Kidney (tissue), 14 donors: ENCODE measurements around the gene CADM4. TPM values are rescaled to one million over a fixed set of nuclear protein-coding genes. Genes with fewer than 3 reads are reported as not detected.

Source experiments
- DNase-seq, 5 donors: peaks; one replicate each; pipeline ENCODE4 v3.0.0-alpha.2; 2013 to 2020
- FAIRE-seq: peaks from 2 replicates; lab custom pipeline; 2012; peaks lifted over from hg19 to GRCh38; lab: Jason Lieb, UNC
- H3K27ac ChIP-seq, 2 donors: one replicate each; pipeline ENCODE4 v1.7.0; 2013; ENCODE audit warnings: low read depth in 2 of 2, low read length in 2 of 2, inconsistent platforms in 1 of 2
- H3K27me3 ChIP-seq: one replicate; pipeline ENCODE4 v1.7.1; 2013; ENCODE audit warnings: low read length, inconsistent platforms; ENCODE audit not compliant: control insufficient read depth, insufficient read depth
- H3K36me3 ChIP-seq, 3 donors: one replicate each; pipeline versions ENCODE4 v1.7.0 to v1.7.1; 2013; ENCODE audit warnings: low read length in 3 of 3, control low read depth in 1 of 3, inconsistent platforms in 1 of 3; ENCODE audit not compliant: insufficient read depth in 3 of 3, control insufficient read depth in 2 of 3
- H3K4me1 ChIP-seq, 3 donors: one replicate each; pipeline versions ENCODE4 v1.7.0 to v1.7.1; 2013; ENCODE audit warnings: low read length in 3 of 3, inconsistent platforms in 1 of 3, low read depth in 1 of 3; ENCODE audit not compliant: control insufficient read depth in 2 of 3, insufficient read depth in 2 of 3
- H3K4me3 ChIP-seq, 3 donors: one replicate each; pipeline versions ENCODE4 v1.7.0 to v1.8.1; 2013; ENCODE audit warnings: low read length in 3 of 3, control low read depth in 1 of 3, inconsistent platforms in 1 of 3
- H3K9ac ChIP-seq, 3 donors: one replicate each; pipeline versions ENCODE4 v1.7.0 to v1.7.1; 2013; ENCODE audit warnings: low read length in 3 of 3, control low read depth in 1 of 3, inconsistent platforms in 1 of 3
- H3K9me3 ChIP-seq, 3 donors: one replicate each; pipeline versions ENCODE4 v1.7.0 to v1.7.1; 2013; ENCODE audit warnings: low read length in 3 of 3, control low read depth in 1 of 3, inconsistent platforms in 1 of 3; ENCODE audit not compliant: control insufficient read depth in 2 of 3, insufficient read depth in 1 of 3
- CTCF ChIP-seq: IDR thresholded peaks from 3 replicates; pipeline ENCODE4 v1.5.1; 2012; ENCODE audit warnings: mild to moderate bottlenecking, moderate library complexity, borderline replicate concordance; ENCODE audit not compliant: insufficient read depth; ENCODE audit errors: extremely low read depth
- intact Hi-C: fragments of 100-400 bp; cut with DNase I; formaldehyde crosslinking; loops from one replicate; pipeline ENCODE4 v1.11.1; 2022
- polyA plus RNA-seq: library from polyadenylated mRNA; stranded (reverse); fragments of 350-450 nt; fragmentation: Illumina TruSeq; extraction: RNeasy Lipid Tissue Mini Kit (QIAGEN cat#74804); gene quantifications from one replicate; pipeline ENCODE4 v1.2.3, GENCODE V29; 2014; ENCODE audit warnings: low read depth, low replicate concordance; ENCODE audit not compliant: insufficient read depth
- total RNA-seq: library from RNA; stranded (reverse); fragmentation: NEBNext Ultra II Directional; extraction: Animal tissue kit (Norgen Biotek cat#: 25700); gene quantifications from one replicate; pipeline ENCODE4 v1.2.1, GENCODE V29; 2021
- donor health status: control.
- donor health status: control.
- donor health status: control.
- donor health status: control.
- donor health status: control.
- donor health status: DM: yes; HTN: yes; CAD: no.
- donor health status: Normal renal cell carcinoma (clear cell type).

Gene CADM4
- total and polyA plus RNA-seq, 2 donors from 2014 or later = 25.3 to 47.0 TPM

- intact Hi-C loops = no loop called here
- no peaks in the 10 kb centered on the region for H3K36me3 ChIP-seq
- H3K4me1 ChIP-seq = peaks cover 0 to 3% (median 0%) of the 10 kb centered on the region in 3 donors
- no peak for FAIRE-seq
- no peak for TF ChIP-seq CTCF
- H3K4me3 ChIP-seq = no peak overlapping the region
- H3K9ac ChIP-seq = no peak overlapping the region
- H3K27me3 ChIP-seq = no peaks in the 10 kb centered on the region
- no peaks in the 10 kb centered on the region for H3K9me3 ChIP-seq
- H3K27ac ChIP-seq = no peak overlapping the region
- DNase-seq = no peak
Observed at GRCh38 chr19:43649514-43649913, 9.9 kb upstream of the CADM4 start.

GRCh38 chr19:43648633-43649032 lies 9.0 kb upstream of the CADM4 start:
- no peak for DNase-seq
- intact Hi-C loops = no loop called here
- Histone ChIP-seq H3K36me3 (no peaks in the 10 kb centered on the region), H3K9me3 (no peaks in the 10 kb centered on the region), H3K4me1 (peaks cover 0 to 3% (median 0%) of the 10 kb centered on the region in 3 donors), H3K27ac (no peak overlapping the region), H3K9ac (no peak overlapping the region), H3K27me3 (no peaks in the 10 kb centered on the region), H3K4me3 (no peak overlapping the region)
- TF ChIP-seq CTCF = no peak
- no peak for FAIRE-seq

- no peak for FAIRE-seq
- Histone ChIP-seq H3K9me3 (no peaks in the 10 kb centered on the region), H3K4me1 (peaks cover 0 to 8% (median 0%) of the 10 kb centered on the region in 3 donors), H3K9ac (no peak overlapping the region), H3K27me3 (no peaks in the 10 kb centered on the region), H3K27ac (no peak overlapping the region), H3K36me3 (no peaks in the 10 kb centered on the region), H3K4me3 (no peak overlapping the region)
- intact Hi-C loops = no loop called here
- DNase-seq = no peak
- no peak for TF ChIP-seq CTCF
Observed at GRCh38 chr19:43644181-43644580, 4.5 kb upstream of the CADM4 start.

- FAIRE-seq = no peak
- Histone ChIP-seq H3K27ac (no peak overlapping the region), H3K36me3 (no peaks in the 10 kb centered on the region), H3K4me1 (peaks cover 0 to 8% (median 0%) of the 10 kb centered on the region in 3 donors), H3K9me3 (no peaks in the 10 kb centered on the region), H3K4me3 (no peak overlapping the region), H3K9ac (no peak overlapping the region), H3K27me3 (no peaks in the 10 kb centered on the region)
- no peak for TF ChIP-seq CTCF
- intact Hi-C loops = no loop called here
- DNase-seq = no peak
Observed at GRCh38 chr19:43643326-43643725, 3.7 kb upstream of the CADM4 start.
